Mesodermal cell (in vitro differentiated cells): ENCODE data around the gene FGFRL1.

ENCODE experiments used
- H3K27ac ChIP-seq: 2 replicates; pipeline ENCODE4 v1.7.0; 2013; ENCODE audit warnings: mild to moderate bottlenecking, low read depth, low read length, moderate library complexity; ENCODE audit not compliant: severe bottlenecking
- H3K36me3 ChIP-seq: 2 replicates; pipeline ENCODE4 v1.7.1; 2013; ENCODE audit warnings: mild to moderate bottlenecking, low read length, moderate library complexity; ENCODE audit not compliant: control insufficient read depth, insufficient read depth
- H3K4me1 ChIP-seq: one replicate; pipeline ENCODE4 v1.7.1; 2013; ENCODE audit warnings: mild to moderate bottlenecking, low read length; ENCODE audit not compliant: insufficient read depth, control insufficient read depth, poor library complexity, severe bottlenecking
- H3K4me3 ChIP-seq: 2 replicates; pipeline ENCODE4 v1.7.0; 2013; ENCODE audit warnings: low read length, control low read depth, mild to moderate bottlenecking; ENCODE audit not compliant: insufficient read depth, poor library complexity, severe bottlenecking; ENCODE audit errors: extremely low read depth
- H3K9me3 ChIP-seq: 2 replicates; pipeline ENCODE4 v1.7.1; 2013; ENCODE audit warnings: mild to moderate bottlenecking, low read length, moderate library complexity; ENCODE audit not compliant: control insufficient read depth
- WGBS, 2 experiments: methylation state at CpG; one replicate each; pipeline ENCODE4 v1.1.5; 2013; ENCODE audit warnings: missing lambda C conversion rate in 2 of 2; ENCODE audit not compliant: insufficient coverage in 2 of 2; 5-methylcytosine and 5-hydroxymethylcytosine counted together

The FGFRL1 gene

DNA sequence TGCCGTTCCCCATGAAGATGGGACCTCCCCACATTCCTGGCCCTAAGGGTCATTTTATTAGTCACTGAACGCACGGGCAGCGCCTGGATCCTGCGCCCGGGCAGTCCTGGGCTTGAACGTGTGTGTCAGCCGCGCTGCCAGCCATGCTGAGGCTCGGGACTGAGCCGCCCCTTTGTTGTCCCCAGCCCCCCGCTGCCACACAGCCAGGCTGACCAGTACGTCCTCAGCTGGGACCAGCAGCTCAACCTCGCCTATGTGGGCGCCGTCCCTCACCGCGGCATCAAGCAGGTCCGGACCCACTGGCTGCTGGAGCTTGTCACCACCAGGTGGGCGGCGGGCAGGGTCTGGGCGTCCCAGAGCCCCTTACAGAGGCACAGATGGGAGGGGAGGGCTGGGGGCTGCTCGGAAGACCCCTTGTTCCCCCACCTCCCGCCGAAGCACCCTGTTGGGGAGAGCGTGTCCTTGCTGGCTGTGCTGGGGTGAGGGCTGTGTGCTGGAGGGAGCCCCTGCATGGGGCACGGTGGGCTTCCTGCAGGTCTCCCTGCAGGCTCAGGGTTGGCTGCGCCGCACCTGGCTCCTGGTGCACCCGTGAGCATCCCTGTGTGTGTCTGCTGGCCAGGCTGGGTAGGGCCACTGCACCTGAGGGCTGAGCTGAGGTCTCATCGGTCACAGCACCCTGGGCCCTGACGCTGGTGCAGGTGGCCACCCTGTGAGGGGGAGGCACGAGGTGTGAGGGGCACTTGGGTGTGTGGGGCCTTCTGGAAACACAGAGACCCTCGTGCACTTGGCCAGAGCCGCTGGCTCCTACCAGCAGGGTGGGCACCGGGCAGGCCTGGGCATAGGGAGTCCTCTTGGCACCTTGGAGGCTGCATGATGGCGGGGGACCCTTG lies 23.6 kb upstream of the FGFRL1 start:
- no peaks in the 10 kb centered on the region for H3K9me3 ChIP-seq
- no peak overlapping the region for H3K27ac ChIP-seq
- H3K4me1 ChIP-seq, result no peaks in the 10 kb centered on the region
- H3K36me3 ChIP-seq, result no peaks in the 10 kb centered on the region
- H3K4me3 ChIP-seq, result peak overlapping the region; percentile 49
- 84 to 87% methylated on average over 29 to 33 of the region's 37 CpGs for WGBS, 2 experiments

DNA sequence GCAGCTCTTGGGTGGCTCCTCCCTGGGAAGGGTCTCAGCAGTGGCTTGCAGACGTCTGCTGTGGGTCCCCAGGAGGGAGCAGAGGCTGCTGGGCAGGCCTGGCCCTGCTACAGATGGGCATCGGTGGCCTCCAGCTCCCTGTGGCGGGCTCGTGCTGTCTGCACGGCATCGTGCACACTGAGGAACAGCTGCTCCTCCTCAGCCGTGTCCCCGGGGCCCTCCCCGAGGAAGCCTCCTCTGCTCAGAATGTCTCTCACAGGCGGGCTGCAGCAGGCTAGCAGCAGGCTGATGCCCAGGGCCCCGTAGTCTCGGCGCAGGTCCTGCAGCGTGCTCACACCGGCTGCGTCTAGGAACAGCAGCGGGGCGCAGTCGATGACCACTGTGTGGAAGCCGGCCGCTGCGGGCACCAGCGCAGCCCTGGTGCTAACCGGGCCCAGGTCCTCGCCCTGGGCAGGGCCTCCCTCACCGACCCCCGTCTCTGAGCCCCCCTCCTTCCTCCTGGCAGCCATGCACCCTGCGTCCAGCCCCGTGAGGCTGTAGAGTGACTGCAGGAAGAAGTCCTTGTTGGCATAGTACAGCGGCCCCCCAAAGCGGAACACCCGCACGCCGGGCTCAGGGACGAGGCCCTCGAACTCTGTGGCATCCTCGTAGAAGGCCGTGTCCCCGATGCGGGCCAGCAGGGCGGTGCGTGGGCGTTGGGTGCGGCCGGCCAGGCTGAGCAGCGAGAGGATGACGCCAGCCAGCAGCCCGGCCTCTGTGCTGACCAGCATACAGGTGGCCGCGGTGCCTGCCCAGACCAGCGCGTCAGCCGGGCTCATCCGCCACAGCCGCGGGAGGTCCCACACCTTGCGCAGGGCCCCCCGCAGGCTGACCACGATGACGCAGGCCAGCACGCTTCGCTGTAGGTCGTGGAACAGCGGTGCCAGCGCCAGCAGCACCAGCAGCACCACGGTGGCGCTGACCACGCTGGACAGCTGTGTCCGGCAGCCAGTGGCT lies 22.4 kb upstream of the FGFRL1 start:
- Histone ChIP-seq H3K4me1 (no peaks in the 10 kb centered on the region), H3K27ac (no peak overlapping the region), H3K4me3 (no peak overlapping the region), H3K9me3 (no peaks in the 10 kb centered on the region), H3K36me3 (no peaks in the 10 kb centered on the region)
- 91 to 92% methylated on average over 65 to 68 of the region's 69 CpGs for WGBS, 2 experiments

DNA sequence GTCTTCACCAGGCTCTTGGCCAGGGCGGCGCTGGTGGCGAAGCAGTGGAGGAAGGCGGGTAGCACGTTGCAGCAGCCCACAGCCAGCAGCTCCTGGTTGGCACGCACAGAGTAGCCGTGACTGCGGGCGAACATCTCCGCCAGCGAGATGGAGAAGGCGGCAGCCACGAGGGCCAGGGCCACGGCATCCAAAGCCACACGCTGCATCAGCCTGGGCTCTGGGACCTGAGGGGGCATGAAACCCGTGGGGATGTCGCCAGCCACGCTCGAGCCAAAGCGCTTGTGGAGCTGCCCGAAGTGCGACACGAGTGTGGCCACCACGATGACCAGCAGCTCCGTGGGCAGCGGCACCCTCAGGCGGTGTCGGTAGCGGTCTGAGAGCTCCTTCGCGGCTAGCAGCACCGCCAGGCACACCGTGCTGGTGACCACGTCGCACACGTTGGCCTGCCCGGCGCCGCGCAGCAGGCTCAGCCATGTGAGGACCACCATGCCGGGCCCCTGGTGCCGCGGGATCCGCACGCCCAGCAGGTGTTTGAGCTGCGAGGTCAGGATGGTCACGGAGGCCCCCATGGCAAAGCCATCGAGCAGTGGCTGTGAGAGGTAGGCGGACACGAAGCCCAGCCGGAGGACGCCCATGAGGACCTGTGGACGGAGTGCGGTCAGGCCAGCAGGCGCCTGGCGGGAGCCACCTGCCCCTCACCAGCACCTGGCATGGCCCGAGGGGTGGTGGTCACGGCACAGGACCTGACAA lies 21.5 kb upstream of the FGFRL1 start:
- Histone ChIP-seq H3K36me3 (no peaks in the 10 kb centered on the region), H3K27ac (no peak overlapping the region), H3K9me3 (no peaks in the 10 kb centered on the region), H3K4me3 (no peak overlapping the region), H3K4me1 (no peaks in the 10 kb centered on the region)
- 93 to 95% methylated on average over 58 of the region's 58 CpGs for WGBS, 2 experiments

DNA sequence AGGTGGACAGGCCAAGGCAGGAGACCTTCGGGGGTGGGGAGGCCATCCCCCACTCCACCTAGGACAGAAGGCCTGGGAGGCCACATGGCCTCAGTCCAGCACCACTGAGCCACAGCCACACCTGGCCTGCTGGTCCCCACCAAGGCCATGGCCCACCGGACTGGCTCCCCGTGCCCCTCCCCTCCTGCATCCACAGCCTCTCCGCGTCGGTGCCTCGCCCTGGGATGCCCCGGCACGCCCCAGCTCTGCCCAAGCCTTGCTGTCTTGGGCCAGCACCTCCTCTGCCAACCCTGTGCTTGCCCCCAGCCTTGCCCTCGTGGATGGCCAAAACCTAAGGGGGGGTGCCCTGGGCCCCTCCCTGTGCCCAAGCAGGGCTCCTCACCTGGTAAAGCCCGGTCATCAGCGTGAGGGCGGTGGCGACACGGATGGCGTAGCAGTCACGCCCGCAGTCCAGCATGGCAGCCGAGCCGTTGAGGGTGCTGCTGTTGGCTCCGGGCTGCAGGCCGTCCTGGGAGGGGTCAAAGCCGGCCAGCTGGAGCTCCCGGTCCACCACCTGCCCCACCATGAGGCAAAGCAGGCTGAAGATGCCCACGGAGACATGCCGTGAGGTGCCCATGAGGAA lies 20.6 kb upstream of the FGFRL1 start:
- Histone ChIP-seq H3K4me1 (no peaks in the 10 kb centered on the region), H3K36me3 (no peaks in the 10 kb centered on the region), H3K27ac (no peak overlapping the region), H3K4me3 (no peak overlapping the region), H3K9me3 (no peaks in the 10 kb centered on the region)
- WGBS, 2 experiments, result 93 to 95% methylated on average over 20 to 24 of the region's 26 CpGs

DNA sequence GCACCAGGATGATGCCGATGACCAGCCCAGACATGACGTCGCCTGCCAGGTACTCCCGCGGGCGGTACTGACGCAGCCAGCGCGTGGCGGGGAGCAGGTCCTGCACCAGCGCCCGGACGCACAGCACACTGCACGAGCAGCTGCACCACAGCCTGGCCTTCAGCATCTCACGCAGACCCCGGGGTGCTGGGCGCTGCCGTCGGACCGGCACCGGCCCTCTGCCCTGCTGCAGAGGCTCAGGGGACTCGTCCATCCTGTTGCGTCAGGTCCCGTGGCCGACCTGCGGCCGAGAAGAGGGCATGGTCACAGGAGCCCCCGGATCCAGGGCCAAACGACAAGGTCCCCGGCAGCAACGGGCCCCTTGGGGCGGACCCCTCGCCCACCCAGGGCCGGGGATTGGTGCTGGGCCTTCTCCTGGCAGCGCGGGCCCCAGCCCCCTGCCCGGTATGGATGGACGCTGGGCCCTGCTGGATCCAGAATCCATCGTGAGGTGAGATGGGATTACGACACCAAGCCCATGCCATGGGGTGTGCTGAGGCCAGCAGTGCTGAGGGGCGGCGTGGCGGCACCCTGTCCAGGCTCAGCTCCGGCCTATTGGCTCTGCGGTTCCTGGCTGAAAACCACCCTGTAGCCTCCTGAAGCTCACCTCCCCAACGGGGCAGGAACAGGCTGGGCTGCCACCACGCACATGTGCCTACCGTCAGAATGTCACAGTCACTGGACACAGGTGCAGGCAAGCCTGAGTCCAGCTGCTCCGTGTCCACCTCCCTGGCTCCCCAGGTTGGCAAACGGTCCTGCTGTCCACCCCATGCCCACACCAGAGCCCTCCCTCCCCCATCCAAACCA lies 19.8 kb upstream of the FGFRL1 start:
- no peaks in the 10 kb centered on the region for H3K4me1 ChIP-seq
- 95 to 97% methylated on average over 46 to 49 of the region's 50 CpGs for WGBS, 2 experiments
- no peak overlapping the region for H3K4me3 ChIP-seq
- H3K27ac ChIP-seq, result no peak overlapping the region
- H3K36me3 ChIP-seq, result no peaks in the 10 kb centered on the region
- no peaks in the 10 kb centered on the region for H3K9me3 ChIP-seq

DNA sequence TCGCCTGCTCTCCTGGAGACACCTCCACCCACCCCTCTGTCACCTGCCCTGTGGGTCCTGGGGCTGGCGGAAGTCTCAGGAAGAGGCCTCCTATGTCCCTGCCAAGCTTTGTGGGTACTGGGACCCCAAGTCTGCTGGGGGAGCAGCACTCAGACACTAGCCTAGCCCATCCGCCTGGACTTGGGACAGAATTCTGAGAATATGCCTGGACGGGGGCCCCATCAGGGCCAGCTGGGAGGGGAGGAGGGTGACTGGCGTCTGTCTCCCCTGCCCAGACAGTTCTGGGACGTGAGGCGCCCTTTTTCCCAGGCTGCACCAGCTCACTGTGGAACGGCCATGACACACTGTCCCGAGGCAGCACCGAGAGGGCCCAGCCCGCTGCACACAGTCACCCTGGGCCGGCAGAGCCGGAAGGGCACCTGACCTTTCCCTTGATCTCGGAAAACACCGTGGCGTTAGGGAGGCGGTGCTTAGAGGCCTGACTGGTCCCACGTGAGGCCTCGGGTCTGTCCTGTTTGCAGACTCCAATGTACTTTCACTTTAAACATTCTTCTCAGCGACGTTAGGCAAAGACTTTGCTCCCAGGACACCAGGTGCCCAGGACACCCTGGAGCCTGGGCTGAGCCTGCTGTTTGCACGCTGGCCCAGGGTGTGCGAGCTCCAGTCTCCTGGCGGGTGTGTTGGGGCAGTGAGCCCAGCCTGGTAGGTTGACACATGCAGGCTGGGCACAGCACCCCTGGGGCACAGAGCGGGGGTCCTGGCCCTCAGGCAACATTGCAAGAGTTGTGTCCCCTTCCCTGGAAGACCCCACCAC lies 18.9 kb upstream of the FGFRL1 start:
- WGBS, 2 experiments, result 86 to 89% methylated on average over 22 to 25 of the region's 25 CpGs
- H3K36me3 ChIP-seq, result no peaks in the 10 kb centered on the region
- H3K27ac ChIP-seq, result no peak overlapping the region
- no peaks in the 10 kb centered on the region for H3K4me1 ChIP-seq
- H3K9me3 ChIP-seq, result no peaks in the 10 kb centered on the region
- H3K4me3 ChIP-seq, result no peak overlapping the region

DNA sequence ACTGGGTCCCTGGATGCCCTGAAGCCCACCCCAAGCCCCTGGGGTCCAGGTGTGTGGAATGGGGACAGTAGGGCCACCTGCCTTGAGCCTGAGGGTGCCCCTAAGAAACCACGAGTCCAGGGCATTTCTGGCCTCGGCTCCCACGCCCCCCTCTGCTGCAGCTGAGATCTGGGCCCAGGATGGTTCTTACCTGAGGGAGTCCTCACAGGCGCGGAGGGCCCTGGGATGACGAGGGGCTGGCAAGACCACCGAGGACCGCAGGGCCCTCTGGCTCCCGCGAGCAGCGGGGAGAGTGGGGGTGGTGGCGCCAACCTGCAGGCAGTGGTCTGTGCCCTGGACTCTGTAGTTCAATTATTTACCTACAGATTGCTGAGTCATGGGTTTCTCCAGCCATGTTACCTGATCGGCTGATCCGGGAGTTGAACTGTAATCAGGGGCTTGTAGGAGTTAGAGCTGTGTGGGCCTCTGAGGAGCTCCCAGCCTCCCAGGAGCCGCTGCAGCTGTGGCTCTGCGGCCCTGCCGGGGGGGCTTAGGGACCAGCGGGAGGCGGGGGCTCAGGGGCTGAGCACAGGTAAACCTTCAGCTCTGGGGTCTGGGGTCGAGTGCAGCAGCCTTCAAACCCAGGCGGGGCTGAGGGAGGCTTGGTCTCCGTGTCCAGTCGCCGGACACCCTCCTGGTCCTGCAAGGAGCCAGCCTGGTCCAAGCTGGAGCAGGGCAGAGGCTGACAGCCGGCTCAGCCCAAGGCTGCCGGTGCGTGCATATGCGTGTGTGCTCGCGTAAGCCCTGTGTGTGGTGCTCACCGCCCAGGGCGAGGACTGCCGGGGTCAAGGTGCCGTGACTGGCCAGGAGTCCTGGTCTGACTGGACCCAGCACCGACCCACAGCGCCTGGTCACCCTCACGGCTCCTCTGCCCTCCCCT lies 18.1 kb upstream of the FGFRL1 start, which contains the start of gene SLC26A1:
Gene SLC26A1 (minus strand): TSS at position 294 of the 919 bp plus-strand sequence. CDS start 1,701 bp downstream, outside the sequence.
- Histone ChIP-seq H3K4me1 (no peaks in the 10 kb centered on the region), H3K4me3 (no peak within 1 kb of the TSS), H3K27ac (no peak within 1 kb of the TSS), H3K36me3 (no peaks in the 10 kb centered on the region), H3K9me3 (no peaks in the 10 kb centered on the region)
- 89 to 92% methylated on average over 28 to 30 of the region's 37 CpGs for WGBS, 2 experiments

DNA sequence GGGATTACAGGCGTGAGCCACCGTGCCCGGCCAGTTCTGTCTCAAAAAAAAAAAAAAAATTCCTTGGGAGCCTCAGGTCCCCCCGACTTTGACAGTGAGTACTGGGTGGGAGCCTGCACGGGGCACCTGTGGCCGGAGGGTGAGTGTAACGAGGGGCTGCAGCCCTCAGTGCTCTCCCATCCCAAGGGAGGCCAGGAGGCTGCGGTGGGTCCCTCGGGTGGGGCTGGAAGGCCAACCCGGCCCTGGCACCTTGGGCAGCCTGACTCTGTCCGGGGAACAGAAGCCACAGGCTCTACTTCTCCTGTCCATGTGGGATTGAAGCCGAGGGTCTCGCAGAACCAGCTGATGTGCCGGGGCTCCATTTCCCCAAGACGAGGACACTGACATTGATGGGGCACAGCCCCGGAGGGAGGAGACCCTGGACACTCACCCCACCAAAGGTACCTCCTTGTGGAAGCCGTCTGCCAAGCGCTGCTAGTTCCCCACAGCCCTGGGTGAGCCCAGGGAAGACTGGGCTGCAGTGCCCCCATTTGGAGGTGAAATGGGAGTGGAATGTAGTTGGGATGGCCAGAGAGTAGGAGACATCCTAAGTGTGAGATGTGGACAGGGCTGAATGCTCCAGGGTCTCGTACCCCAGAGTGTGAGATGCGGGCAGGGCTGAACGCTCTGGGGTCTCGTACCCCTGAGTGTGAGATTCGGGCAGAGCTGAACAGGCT lies 16.0 kb upstream of the FGFRL1 start:
- WGBS, 2 experiments, result 86 to 93% methylated on average over 19 to 21 of the region's 23 CpGs
- no peaks in the 10 kb centered on the region for H3K9me3 ChIP-seq
- no peak overlapping the region for H3K27ac ChIP-seq
- no peaks in the 10 kb centered on the region for H3K4me1 ChIP-seq
- no peaks in the 10 kb centered on the region for H3K36me3 ChIP-seq
- no peak overlapping the region for H3K4me3 ChIP-seq
